Chondrocyte (in vitro differentiated cells): ENCODE measurements around the gene RANBP17. TPM values are rescaled to one million over a fixed set of nuclear protein-coding genes. Genes with fewer than 3 reads are reported as not detected.

Experiments
- DNase-seq: peaks from one replicate; pipeline ENCODE4 v3.0.0; 2021; ENCODE audit warnings: mixed read lengths, low spot score
- H3K27ac Mint-ChIP-seq: one replicate; pipeline ENCODE4 v1.8.0; 2021; ENCODE audit warnings: mild to moderate bottlenecking, moderate library complexity, mixed read lengths; ENCODE audit not compliant: unreplicated experiment
- H3K27me3 Mint-ChIP-seq: 2 replicates; pipeline ENCODE4 v1.8.0; 2021; ENCODE audit warnings: low read depth, mixed read lengths
- H3K36me3 Mint-ChIP-seq: 2 replicates; pipeline ENCODE4 v1.8.0; 2021; ENCODE audit warnings: low read depth, mixed read lengths
- H3K4me1 Mint-ChIP-seq: 2 replicates; pipeline ENCODE4 v1.8.0; 2021; ENCODE audit warnings: low read depth, mild to moderate bottlenecking, mixed read lengths
- H3K4me3 Mint-ChIP-seq: one replicate; pipeline ENCODE4 v1.8.0; 2021; ENCODE audit warnings: mild to moderate bottlenecking, moderate library complexity, mixed read lengths; ENCODE audit not compliant: unreplicated experiment
- H3K9me3 Mint-ChIP-seq: 2 replicates; pipeline ENCODE4 v1.8.0; 2021; ENCODE audit warnings: low read depth, mixed read lengths
- CTCF ChIP-seq: fragments of 200-600 bp; sonication (generic); IDR thresholded peaks from 2 replicates; pipeline ENCODE4 v1.5.0; 2021; ENCODE audit warnings: antibody characterized with exemption, mild to moderate bottlenecking, moderate library complexity
- total RNA-seq: library from RNA; stranded (reverse); gene quantifications from 3 replicates; pipeline ENCODE4 v1.2.1, GENCODE V29; 2021

The RANBP17 gene
- total RNA-seq, 1 donor from 2014 or later, result 24.5 TPM

GRCh38 chr5:171340491-171340890 is 478.7 kb downstream of the RANBP17 start:
- DNase-seq, result no peak
- Mint-ChIP-seq H3K4me1 (no peaks in the 10 kb centered on the region), H3K4me3 (no peak overlapping the region), H3K27ac (no peak overlapping the region), H3K27me3 (peaks cover 31% of the 10 kb centered on the region), H3K9me3 (no peaks in the 10 kb centered on the region), H3K36me3 (no peaks in the 10 kb centered on the region)
- no peak for TF ChIP-seq CTCF

GRCh38 chr5:171342362-171343111 is 480.7 kb downstream of the RANBP17 start:
- peaks cover 13% of the 10 kb centered on the region for H3K27me3 Mint-ChIP-seq
- no peak overlapping the region for H3K4me3 Mint-ChIP-seq
- H3K9me3 Mint-ChIP-seq, result no peaks in the 10 kb centered on the region

GRCh38 chr5:171344936-171345608 is 483.3 kb downstream of the RANBP17 start:
- TF ChIP-seq CTCF, result no peak
- no peak for DNase-seq
- H3K9me3 Mint-ChIP-seq, result no peaks in the 10 kb centered on the region
- H3K4me1 Mint-ChIP-seq, result no peaks in the 10 kb centered on the region
- no peak overlapping the region for H3K27ac Mint-ChIP-seq
- no peak overlapping the region for H3K4me3 Mint-ChIP-seq
- H3K27me3 Mint-ChIP-seq, result peaks cover 6% of the 10 kb centered on the region
- H3K36me3 Mint-ChIP-seq, result no peaks in the 10 kb centered on the region

More at GRCh38 chr5:171342362-171343111, 480.7 kb downstream of the RANBP17 start:
- TF ChIP-seq CTCF, result peak; percentile 89
- Mint-ChIP-seq H3K36me3 (no peaks in the 10 kb centered on the region), H3K27ac (no peak overlapping the region), H3K4me1 (no peaks in the 10 kb centered on the region)
- no peak for DNase-seq

Other genes with a start within 250 kb of the RANBP17 start
- not detected in 3 replicates for gene GABRP, start 78.3 kb upstream of the RANBP17 start, total RNA-seq